HG03175 (cell line): Measurements from ENCODE around the gene SLC35G2.
A peak's percentile ranks its signal among the peaks of the same experiment; 100 is the strongest.
"Not testable (repeated sequence)": the region's sequence is repeated elsewhere in the genome, so short reads cannot be mapped to it uniquely, and the experiment has no call there.

Source experiments
- ATAC-seq: cut with Tn5 transposase; IDR thresholded peaks from one replicate; pipeline ENCODE4 v1.9.1; 2021; ENCODE audit warnings: mild to moderate bottlenecking, moderate library complexity; ENCODE audit not compliant: unreplicated experiment

The SLC35G2 gene

DNA sequence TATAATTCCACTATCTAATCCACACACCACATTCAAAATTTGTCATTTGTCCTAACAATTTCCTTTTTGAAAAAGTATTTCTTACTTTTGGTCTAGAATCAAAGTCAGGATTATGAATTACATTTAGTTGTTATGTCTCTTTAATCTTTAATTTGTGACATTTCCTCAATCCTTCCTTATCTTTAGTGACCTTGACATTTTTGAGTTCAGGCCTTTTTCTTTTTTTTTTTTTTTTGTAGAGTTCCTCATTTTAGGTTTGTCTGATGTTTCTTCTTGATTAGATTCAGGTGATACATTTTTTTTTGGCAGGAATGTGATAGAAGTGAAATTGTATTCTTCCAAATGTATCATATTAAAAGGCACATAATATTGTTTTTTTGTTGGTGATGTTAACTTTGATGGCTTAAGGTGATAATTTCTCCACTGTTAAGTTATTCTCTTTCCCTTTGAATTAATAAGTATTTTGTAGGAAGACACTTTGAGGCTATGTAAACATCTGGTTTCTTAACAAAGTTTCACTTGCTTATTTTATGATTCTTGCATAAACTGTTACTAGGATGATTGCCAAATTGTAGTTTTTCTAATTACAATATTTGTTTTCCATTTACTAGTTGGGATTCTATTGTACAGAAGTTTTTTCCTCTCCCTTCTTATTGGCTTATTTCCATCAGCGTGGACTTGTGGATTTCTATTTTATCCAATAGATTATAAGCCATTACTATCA, 16.3 kb downstream of the SLC35G2 start:
- ATAC-seq, result no peak

DNA sequence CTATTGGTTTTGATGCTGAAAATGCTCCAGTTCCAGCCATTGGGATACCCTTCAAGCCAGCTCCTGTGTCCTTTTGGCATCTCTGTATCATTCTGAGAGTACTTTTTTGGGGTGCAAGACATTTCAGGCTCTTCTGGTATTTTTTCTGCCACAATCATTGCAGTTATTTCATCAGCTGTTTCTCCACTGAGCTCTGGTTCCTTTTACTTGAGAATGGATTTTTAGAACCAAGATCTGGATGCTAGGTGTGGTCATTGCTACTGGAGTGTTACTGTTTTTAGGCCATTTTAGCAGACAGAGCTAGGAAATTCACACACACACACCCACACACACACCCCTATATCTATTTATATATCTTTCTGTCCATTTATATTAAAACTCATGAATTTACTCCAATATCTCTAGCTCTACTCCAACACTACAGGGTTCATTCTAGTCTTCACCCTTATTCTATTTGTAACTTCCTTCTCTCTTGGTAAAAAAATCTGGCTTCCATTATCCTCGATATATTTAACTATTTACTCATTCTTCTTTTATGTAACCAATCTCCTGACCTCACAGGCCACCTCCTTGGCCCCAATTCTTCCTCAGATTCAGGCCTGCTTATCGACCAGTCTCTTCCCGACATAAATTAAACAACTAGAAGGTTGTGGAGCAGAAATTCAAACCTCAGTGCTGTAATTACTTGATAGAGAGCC, 17.0 kb downstream of the SLC35G2 start:
- ATAC-seq, result no peak

DNA sequence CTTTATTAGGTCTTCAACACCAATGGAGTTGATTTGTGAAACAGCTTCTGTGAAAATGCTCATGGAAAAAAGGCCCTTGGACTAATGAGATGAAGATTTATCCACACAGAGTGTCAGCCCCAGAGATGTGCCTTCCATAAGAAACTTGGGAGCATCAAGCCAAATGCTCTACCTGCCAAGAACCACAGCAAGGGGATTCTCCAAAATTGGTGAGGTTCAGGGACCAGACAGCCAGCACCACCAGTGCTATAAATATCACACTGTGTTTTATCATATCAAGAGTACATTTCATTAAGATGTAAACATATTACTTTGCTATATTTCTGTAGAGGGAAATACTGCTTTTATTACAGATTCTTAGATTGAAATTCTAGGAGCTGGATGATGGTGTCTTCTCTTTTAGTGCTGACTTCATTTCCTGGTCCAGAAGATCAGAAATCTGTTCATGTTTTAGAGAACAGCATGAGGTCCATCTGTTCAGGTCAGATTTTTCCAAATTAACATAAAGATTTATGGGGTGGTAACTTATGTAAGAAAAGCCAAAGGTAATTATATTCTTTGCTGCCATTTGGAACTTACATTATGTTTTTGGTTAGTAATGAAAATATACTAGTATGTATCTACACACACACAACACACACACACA, 17.7 kb downstream of the SLC35G2 start:
- ATAC-seq, result no peak

DNA sequence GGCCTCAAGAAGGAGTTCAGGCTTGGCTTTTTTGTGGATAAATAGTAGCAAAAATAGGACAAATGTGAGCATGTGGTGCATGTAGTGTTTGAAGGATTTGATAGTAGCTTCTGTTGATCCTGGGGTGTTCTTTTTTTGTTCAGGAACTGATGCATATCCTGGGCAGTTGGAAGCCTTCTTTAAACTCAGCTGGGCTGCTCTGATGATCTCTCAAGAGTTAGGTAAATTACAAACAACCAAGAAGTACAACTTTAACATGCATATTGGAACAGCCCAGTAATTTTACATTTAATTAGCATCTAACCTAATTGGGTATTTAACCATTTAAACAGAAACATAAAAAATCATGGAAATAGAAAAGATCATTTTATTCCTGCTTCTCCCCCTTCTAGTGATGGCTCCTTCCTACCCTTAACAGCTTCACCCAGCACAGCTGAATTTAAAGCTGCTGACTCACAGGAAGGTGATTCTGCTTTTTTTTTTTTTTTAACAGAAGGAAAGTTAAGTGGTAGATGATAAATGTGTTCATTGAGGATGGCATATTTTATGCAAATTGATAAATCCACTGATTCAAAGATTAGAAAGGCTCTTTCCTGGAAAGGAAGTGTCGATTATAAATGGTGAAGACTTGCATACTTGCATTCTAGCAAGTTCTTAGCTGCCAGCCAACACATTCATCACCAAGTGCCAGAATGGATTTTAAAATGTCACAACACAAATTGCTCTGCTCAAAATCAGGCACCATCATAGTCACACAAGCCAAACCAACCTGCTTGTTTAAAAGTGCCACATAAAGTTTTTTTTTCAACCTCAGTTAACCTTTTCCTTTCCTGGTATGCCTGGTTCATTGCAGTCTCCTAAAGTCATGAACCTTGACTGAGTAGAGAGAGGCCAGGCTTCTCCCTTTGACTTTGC, 20.0 kb downstream of the SLC35G2 start:
- no peak for ATAC-seq

DNA sequence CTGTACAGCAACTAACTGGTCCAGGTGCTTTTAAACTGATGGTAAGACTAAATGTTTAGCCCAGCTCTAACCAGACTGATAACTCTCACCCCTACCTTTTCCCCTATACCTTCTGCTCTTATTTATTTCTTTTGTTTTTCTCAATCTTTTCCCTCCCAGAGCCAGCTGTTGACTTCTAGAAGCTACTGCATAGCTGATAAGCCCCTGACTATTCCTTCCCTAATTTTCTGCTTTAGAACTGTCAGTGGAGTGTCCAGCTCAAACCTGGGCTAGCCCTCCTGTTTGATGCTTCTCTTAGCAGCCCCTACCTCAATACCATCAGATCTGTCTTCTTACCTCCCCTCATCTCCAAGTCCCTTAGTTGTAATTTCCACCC, 20.6 kb downstream of the SLC35G2 start:
- ATAC-seq, result no peak

DNA sequence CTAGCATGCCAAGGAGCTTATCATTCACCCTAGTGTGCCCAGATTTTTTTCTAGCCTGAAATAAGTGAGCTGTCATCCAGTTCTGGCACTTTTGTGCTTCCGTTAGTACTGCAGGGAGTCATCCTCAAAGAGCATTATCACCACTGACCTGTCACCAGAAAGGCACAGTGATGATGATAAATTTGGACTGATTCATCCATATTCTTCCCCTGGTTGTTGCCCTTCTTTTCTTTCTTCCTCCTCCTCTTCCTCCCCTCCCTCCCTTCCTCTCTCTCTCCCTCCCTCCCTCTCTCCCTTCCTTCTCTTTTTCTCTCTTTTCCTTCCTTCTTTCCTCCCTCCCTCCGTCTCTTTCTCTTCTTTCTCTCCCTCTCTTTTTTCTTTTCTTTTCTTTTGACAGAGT, 21.3 kb downstream of the SLC35G2 start:
- no peak for ATAC-seq

DNA sequence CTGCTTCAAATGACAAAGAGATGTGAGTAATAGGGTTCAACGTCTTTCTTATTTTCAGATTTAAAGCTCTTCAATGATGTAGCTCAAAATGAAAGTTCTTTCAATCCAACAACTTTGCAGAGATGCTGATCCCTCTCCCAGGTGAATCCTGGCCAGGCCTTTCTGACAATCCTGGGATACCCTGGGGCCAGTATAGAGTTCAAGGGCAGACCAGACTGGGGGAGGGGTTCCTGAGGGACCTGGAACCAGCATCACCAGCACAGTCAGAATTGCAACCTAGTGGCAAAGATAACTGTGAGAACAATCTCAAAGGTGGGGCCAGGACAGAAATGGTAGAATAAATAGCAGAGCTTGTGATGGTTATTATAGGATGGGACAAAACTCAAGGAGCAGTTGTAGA, 23.4 kb downstream of the SLC35G2 start:
- no peak for ATAC-seq

DNA sequence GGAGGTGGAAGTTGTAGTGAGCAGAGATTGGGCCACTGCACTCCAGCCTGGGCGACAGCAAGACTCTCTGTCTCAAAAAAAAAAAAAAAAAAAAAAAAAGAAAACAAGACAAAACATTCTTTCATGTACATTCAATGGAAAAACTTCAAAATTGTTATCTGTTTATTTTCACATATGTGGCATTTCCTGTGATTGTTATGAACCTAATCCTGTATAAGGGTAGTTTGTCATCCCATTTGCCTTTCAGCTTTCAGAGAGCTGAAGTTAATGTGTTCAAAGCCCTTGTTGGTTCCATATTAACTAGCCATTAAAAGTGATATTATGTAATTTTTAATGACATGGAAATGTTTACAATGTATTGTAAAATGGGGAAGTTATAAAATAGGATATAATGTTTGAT, 25.8 kb downstream of the SLC35G2 start:
- no peak for ATAC-seq

DNA sequence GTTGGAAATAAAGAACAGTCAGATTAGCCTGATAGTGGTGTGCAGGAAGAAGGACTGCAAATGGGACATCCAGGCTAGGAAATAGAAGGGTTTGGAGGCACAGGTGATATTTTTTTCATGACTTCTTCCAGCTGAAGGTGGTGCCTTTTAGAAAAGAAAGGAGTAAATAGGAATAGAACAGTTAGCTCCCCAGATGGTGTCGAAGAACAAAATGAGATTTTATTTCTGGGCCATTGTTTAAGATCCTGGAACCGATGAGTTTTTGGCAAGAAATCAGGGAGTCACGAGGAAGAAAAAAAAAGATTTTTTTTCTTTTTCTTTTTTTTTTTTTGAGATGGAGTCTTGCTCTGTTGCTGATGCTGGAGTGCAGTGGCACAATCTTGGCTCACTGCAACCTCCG, 33.3 kb downstream of the SLC35G2 start:
- no peak for ATAC-seq

DNA sequence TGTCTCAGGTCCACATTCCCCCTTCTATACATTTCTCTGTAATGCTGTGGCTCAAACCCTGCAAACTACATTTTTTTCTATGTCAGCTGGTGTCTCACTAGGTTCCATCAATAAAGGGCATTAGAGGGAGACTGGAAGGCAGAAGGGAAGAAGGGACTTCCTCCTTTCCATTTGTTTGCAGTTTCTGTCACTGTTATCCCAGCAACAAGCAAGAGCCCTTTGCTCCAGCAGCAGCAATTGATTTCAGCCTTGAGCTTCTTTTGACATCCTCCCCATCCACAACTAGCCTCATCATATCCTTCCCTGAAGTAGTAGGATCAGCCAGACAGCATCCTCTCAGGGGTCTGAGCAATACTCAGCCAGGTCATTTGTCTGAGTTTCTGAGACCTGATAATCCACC, 37.7 kb downstream of the SLC35G2 start:
- ATAC-seq, result no peak

DNA sequence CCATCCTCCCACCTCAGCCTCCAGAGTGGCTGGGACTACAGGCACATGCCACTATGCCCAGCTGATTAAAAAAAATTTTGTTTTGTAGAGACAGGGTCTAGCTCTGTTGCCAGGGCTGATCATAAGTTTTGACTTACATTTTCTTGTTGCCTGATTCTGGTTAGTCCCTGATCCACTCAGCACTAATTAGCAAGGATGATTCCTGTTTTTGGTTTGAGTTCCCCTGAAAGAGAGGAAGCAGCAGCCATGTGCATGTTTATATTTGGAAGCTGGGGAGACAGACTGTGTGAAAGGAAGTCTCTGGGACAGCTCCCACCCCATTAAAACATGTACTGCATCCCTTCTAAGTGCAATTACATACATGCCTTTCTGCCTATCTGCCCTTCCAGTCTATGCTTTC, 39.5 kb downstream of the SLC35G2 start:
- ATAC-seq, result no peak

DNA sequence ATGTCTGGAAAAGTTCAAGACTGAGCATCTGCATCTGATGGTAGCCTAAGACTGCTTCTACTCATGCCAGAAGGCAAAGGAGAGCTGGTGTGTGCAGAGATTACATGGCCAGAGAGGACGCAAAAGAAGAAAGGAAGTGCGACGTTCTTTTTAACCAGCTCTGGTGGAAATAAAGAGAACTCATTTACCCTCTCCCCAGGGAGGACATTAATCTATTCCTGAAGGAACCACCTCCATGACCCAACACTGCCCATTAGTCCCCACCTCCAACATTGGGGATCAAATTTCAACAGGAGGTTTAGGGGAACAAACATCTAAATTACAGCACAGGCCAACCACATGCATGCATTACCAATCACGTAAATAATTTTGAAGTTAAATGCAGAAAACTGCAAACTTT, 41.6 kb downstream of the SLC35G2 start:
- no peak for ATAC-seq

DNA sequence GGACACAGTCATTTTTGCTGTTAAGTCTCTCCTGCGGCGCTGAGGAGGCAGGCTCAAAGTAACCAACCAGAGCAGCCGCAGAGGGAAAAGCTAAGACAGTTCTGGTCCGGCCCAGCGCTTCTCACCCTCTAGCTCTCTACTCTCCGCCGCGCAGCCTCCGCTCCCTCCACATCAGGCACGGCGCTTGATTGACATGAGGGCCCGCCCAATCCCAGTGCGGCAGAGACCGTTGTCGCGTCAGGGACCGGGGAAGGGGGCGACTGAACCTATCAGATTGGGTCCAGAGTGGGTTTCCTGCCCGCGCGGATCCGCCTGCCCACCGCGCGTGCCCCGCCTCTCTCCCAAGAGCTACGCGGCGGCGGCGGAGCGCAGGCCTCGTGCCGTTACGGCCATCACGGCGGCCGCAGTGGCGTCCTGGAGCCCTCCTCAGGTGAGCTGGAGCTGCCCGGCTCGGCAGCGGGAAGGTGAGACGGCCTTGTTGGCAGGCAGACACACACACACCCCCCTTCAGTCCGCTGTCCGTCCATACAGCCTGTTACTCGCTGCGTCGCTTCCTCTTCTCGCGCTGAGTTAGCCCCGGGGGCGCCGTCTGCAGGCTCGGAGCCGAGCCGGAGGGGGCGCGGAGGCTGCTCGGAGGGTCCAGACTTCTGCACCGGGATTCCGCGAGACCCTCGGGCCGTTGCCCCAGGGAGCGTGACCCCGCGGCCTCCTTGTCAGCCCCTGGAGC, 43.1 kb downstream of the SLC35G2 start, which contains the start of gene NCK1:
Gene NCK1, plus strand, starts transcription at position 319 of the 727 bp plus-strand sequence. CDS start 65,794 bp downstream, outside the sequence.
- ATAC-seq, result peak; percentile 97

DNA sequence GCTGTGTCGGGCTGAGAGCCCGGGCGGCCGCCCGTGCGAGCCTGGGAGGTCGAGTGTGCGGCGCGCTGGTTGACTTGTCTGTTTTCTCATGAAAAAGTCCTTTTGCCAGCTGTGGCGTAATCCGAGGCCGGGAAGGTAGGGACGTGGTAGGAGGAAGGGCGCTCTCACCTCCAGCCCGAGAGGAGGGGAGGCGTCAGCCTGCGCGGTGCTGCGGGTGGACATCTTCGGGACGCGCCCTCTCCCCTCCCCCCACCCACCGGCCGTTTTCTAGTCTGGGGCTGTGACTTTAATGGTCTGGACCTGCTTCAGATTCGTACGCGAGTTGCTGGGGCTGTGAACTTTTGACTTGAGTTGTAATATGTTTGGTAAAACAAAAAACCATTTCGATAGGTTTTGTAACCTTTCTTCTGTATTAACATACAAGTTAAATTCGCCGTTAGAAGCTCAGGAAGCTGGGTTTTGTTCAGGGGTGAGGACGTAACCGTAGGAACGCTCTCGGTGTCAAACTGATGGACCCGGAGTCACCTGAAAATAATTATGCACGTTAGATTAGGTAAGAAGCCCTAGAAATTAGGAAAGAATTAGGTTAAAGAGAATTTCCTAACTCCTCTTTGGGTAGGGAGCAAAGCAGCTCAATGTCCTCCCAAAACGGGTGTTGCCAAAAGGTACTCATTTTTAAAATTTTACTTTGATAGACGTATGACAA, 43.8 kb downstream of the SLC35G2 start:
- ATAC-seq, result peak; percentile 15

DNA sequence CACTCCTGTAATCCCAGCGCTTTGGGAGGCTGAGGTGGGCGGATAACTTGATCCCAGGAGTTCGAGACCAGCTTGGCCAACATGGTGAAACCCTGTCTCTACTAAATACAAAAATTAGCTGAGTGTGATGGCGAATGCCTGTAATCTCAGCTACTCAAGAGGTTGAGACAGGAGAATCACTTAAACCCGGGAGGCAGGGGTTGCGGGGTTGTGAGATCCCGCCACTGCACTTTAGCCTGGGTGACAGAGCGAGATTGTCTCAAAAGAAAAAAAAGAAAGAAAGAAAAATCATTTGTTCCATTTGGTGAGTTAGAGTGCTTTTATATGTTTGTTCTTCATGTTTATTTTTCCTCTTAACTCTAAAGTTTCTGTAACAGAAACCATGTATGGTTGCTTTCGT, 50.4 kb downstream of the SLC35G2 start:
- no peak for ATAC-seq

DNA sequence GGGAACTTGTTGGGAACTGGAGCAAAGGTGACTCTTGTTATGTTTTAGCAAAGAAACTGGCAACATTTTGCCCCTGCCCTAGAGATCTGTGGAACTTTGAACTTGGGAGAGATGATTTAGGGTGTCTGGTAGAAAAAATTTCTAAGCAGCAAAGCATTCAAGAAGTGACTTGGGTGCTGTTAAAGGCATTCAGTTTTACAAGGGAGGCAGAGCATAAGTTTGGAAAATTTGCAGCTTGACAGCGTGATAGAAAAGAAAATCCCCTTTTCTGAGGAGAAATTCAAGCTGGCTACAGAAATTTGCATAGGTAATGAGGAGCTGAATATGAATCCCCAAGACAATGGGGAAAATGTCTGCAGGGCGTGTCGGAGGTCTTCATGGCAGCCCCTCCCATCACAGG, 53.3 kb downstream of the SLC35G2 start:
- ATAC-seq, result not testable (repeated sequence)

DNA sequence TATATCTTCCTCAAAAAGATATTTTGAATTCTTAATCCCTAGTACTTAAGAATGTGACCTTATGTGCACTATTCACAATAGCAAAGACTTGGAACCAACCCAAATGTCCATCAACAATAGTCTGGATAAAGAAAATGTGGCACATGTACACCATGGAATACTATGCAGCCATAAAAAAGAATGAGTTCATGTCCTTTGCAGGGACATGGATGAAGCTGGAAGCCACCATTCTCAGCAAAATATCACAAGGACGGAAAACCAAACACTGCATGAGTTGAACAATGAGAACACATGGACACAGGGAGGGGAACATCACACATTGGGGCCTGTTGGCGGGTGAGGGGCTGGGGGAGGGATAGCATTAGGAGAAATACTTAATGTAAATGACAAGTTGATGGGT, 60.6 kb downstream of the SLC35G2 start:
- ATAC-seq, result not testable (repeated sequence)

DNA sequence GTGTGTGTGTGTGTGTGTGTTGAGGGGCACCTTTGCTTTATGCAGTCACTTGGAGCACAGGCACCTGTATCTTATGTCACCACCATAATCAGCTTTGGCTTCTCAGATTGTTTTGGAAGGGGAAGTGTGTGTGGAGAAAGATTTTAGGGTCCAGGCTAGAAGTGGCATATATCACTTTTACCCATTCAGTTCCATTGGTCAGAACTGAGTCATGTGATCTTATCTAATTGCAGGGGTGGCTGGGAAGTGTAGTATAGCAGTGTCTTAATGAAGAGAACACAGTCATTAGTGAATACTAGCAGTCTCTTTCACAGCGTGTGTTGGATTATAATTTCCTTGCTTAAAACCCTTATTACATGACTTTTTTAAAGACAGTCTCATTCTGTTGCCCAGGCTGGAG, 63.6 kb downstream of the SLC35G2 start:
- no peak for ATAC-seq

DNA sequence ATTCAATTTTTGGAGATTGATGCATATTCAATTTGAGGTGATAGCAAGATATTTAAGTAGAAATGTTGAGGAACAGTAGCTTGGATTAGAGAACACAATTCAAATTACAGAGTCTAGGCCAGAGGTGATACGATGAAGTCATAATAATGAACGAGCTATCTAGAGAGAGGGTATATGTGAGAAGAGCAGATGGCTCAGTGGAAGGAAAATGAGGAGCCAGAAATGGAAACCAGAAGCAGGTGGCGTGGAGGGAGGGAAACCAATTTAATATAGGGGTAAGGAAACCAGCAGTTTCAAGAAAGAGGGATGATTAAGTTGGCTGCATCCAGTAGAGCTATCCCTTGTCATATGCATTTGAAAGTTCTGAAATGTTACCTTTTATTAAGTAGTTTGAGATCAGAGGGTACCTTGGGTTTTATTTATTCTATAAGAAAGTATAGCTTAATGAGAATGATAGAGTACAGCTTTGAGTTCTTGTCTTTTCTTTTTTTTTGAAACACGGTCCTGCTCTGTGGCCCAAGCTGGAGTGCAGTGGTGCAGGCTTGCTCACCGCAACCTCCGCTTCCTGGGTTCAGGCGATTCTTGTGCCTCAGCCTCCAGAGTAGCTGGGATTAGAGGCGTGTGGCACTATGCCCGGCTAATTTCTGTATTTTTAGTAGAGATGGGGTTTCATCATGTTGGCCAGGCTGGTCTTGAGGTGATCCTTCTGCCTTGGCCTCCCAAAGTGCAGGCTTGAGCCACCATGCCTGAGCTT, 65.2 kb downstream of the SLC35G2 start:
- no peak for ATAC-seq
